Calu3 (cell line): ENCODE measurements around the gene TSPAN5. TPM values are rescaled to one million over a fixed set of nuclear protein-coding genes. Genes with fewer than 3 reads are reported as not detected.

Experiments used
- BruUV-seq: library from RNA; stranded (reverse); fragments of 400-500 nt; replicated peaks from 2 replicates; lab custom pipeline; 2021; lab: Mats Ljungman, UMichigan
- CTCF ChIA-PET: fragments of 300-600 bp; sonication (Branson Sonifier 250); formaldehyde crosslinking; loops from one replicate; lab custom pipeline; 2022; ENCODE audit warnings: antibody characterized with exemption; lab: Charles Lee
- DNase-seq: peaks from one replicate; pipeline ENCODE4 v3.0.0; 2022
- H3K27ac Mint-ChIP-seq: one replicate; pipeline ENCODE4 v1.8.0; 2022; ENCODE audit warnings: mixed read lengths; ENCODE audit not compliant: unreplicated experiment
- H3K27me3 Mint-ChIP-seq: one replicate; pipeline ENCODE4 v1.8.0; 2022; ENCODE audit warnings: mixed read lengths; ENCODE audit not compliant: unreplicated experiment
- H3K36me3 Mint-ChIP-seq: one replicate; pipeline ENCODE4 v1.8.0; 2022; ENCODE audit warnings: mild to moderate bottlenecking, moderate library complexity, mixed read lengths; ENCODE audit not compliant: insufficient read depth, unreplicated experiment
- H3K4me1 Mint-ChIP-seq: one replicate; pipeline ENCODE4 v1.8.0; 2022; ENCODE audit warnings: mild to moderate bottlenecking, low read depth, mixed read lengths; ENCODE audit not compliant: unreplicated experiment
- H3K4me3 Mint-ChIP-seq: one replicate; pipeline ENCODE4 v1.8.0; 2022; ENCODE audit warnings: mild to moderate bottlenecking, low read depth, moderate library complexity, mixed read lengths; ENCODE audit not compliant: unreplicated experiment
- H3K9me3 Mint-ChIP-seq: one replicate; pipeline ENCODE4 v1.8.0; 2022; ENCODE audit warnings: low read depth, mixed read lengths; ENCODE audit not compliant: unreplicated experiment
- intact Hi-C: fragments of 100-400 bp; cut with micrococcal nuclease; formaldehyde crosslinking; loops from one replicate; pipeline ENCODE4 v1.10.0; 2022; ENCODE audit not compliant: unreplicated experiment
- total RNA-seq: library from RNA; stranded (reverse); gene quantifications from 2 replicates; pipeline ENCODE4 v1.2.3, GENCODE V29; 2022
- TF ChIP-seq, protein P1 (sequence below): fragments of 200-600 bp; IDR thresholded peaks from one replicate; pipeline ENCODE4 v1.8.0; 2022; ENCODE audit warnings: antibody characterized with exemption; ENCODE audit not compliant: unreplicated experiment

TSPAN5 gene
- total RNA-seq, 1 experiment from 2014 or later, result 4.8 TPM

DNA sequence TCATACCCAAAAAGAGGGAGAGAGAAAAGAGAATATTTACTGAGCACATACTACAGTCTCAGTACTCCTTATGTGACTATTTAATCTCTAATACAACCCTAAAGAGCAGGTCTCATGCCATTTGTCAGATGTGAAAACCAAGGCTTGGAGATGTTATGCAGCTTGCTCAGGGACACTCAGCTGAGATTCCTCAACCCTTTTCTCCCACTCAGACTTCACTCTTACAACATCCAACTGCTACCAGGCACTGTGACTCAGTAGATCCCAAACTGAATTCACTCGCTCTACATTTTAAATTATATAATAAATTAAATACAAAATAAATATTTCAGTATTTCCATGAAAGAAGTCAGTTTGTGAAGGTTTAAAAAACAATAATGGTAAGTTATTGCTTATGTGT is 53.7 kb downstream of the TSPAN5 start:
- no peak for DNase-seq
- H3K4me1 Mint-ChIP-seq, result peaks cover 8% of the 10 kb centered on the region
- no peak overlapping the region for H3K4me3 Mint-ChIP-seq
- no peaks in the 10 kb centered on the region for H3K9me3 Mint-ChIP-seq
- intact Hi-C loops, result no loop called here
- H3K36me3 Mint-ChIP-seq, result no peaks in the 10 kb centered on the region
- H3K27me3 Mint-ChIP-seq, result no peaks in the 10 kb centered on the region
- BruUV-seq, result no TSS peak
- TF ChIP-seq, protein P1, sequence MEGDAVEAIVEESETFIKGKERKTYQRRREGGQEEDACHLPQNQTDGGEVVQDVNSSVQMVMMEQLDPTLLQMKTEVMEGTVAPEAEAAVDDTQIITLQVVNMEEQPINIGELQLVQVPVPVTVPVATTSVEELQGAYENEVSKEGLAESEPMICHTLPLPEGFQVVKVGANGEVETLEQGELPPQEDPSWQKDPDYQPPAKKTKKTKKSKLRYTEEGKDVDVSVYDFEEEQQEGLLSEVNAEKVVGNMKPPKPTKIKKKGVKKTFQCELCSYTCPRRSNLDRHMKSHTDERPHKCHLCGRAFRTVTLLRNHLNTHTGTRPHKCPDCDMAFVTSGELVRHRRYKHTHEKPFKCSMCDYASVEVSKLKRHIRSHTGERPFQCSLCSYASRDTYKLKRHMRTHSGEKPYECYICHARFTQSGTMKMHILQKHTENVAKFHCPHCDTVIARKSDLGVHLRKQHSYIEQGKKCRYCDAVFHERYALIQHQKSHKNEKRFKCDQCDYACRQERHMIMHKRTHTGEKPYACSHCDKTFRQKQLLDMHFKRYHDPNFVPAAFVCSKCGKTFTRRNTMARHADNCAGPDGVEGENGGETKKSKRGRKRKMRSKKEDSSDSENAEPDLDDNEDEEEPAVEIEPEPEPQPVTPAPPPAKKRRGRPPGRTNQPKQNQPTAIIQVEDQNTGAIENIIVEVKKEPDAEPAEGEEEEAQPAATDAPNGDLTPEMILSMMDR, result no peak
- CTCF ChIA-PET, result no interaction called here
- H3K27ac Mint-ChIP-seq, result no peak overlapping the region

DNA sequence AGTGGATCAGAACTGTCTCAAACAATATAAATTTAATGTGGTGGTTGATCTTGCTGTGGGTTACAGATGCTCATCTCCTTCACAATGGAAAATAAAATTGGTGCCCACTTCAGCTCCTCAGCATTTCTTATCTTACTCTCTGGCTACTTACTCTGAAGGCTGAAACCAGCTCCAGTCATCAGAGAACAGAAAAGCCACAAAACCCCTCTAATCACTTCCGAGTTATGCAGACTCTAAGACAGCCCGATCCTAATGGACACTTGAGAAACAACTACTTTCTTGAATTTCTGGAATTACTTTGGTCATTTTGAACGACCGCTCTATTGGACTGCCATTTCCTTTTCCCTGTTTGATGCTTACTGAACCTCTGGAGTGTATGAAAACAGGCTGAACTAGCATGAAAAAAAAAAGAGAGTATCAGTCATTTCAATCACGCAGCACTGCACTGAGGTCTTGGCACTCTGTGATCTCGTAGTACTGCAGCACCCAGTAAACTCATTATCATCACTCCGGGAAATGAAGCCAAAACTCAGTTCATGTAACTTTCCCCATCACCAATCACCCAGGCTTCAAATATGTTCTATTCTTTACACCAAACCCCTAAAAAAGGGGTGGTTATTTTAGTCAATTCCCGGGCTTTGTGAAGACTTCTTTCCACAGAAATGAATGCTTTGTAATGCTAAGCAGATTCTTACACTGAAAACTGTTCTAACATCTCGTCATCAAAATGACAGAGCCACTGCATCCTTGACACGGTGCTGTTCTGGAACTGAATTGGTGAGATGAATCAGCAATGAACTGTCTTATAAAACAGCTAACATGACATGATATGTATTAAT is 54.5 kb downstream of the TSPAN5 start:
- no TSS peak for BruUV-seq
- TF ChIP-seq, protein P1, result no peak
- Mint-ChIP-seq H3K27me3 (no peaks in the 10 kb centered on the region), H3K4me1 (peaks cover 8% of the 10 kb centered on the region), H3K9me3 (no peaks in the 10 kb centered on the region), H3K27ac (no peak overlapping the region), H3K36me3 (no peaks in the 10 kb centered on the region), H3K4me3 (no peak overlapping the region)
- DNase-seq, result no peak
- CTCF ChIA-PET, result no interaction called here
- intact Hi-C loops, result no loop called here

DNA sequence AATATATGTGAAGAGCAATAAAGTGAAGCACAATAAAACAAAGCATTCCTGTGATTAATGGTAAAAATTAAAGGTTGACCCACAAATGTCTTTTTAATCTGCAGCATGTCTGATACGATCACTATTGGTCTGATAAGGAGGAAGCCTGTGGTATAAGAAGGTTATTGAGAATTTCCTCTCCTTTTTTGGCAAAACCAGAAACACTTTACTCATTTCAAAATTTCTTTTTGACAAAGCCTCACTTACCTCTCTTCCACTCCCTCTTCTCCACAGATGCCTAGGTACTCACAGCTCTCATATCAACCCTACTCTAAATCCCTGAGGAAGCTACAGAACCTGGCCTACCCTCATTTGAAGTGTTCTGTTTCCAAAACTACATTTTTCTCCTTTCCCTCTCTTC is 56.1 kb downstream of the TSPAN5 start:
- intact Hi-C loops, result no loop called here
- no peak for DNase-seq
- H3K27ac Mint-ChIP-seq, result no peak overlapping the region
- H3K4me1 Mint-ChIP-seq, result peaks cover 8% of the 10 kb centered on the region
- no peaks in the 10 kb centered on the region for H3K36me3 Mint-ChIP-seq
- H3K9me3 Mint-ChIP-seq, result no peaks in the 10 kb centered on the region
- no TSS peak for BruUV-seq
- no peaks in the 10 kb centered on the region for H3K27me3 Mint-ChIP-seq
- TF ChIP-seq, protein P1, result no peak
- CTCF ChIA-PET, result no interaction called here
- no peak overlapping the region for H3K4me3 Mint-ChIP-seq

DNA sequence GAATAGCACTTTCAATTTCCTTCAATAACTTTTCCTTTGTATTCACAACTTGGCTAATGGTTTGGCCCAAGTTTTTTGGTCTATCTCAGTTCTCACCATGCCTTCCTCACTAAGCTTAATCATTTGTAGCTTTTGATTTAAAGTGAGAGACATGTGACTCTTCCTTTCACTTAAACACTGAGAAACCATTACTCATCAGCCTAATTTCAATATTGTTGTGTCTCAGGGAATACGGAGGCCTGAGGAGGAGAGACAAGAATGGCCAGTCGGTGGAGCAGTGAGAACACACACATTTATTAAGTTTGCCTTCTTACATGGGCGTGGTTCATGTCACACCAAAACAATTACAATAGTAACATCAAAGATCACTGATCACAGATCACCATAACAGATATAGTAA is 56.7 kb downstream of the TSPAN5 start:
- CTCF ChIA-PET, result no interaction called here
- no peak for DNase-seq
- no TSS peak for BruUV-seq
- intact Hi-C loops, result no loop called here
- Mint-ChIP-seq H3K4me1 (peaks cover 8% of the 10 kb centered on the region), H3K36me3 (no peaks in the 10 kb centered on the region), H3K4me3 (no peak overlapping the region), H3K9me3 (no peaks in the 10 kb centered on the region), H3K27ac (no peak overlapping the region), H3K27me3 (no peaks in the 10 kb centered on the region)
- TF ChIP-seq, protein P1, result no peak
